ENCODE measurements around the gene MELTF. TPM values are rescaled to one million over a fixed set of nuclear protein-coding genes. Genes with fewer than 3 reads are reported as not detected.

MELTF gene
- total RNA-seq, 1 donor from 2014 or later = 5.0 TPM

- no peak overlapping the region for H3K4me3 Mint-ChIP-seq (ENCODE audit: low read depth)
- peaks cover 7% of the 10 kb centered on the region for H3K27me3 Mint-ChIP-seq
- H3K27ac Mint-ChIP-seq = no peak overlapping the region
- no peak for DNase-seq (ENCODE audit: low spot score, unreplicated experiment)
- H3K4me1 Mint-ChIP-seq (ENCODE audit: low read depth) = no peaks in the 10 kb centered on the region
- H3K9me3 Mint-ChIP-seq (ENCODE audit: low read depth) = no peaks in the 10 kb centered on the region
- TF ChIP-seq CTCF (IDR thresholded peaks at IDR 0.05; ENCODE audit: unreplicated experiment) = no peak
- H3K36me3 Mint-ChIP-seq (ENCODE audit: insufficient read depth) = no peaks in the 10 kb centered on the region
Measured at GRCh38 chr3:197011780-197012539, 17.7 kb downstream of the MELTF start.

GRCh38 chr3:197010556-197011351 lies 18.9 kb downstream of the MELTF start:
- Mint-ChIP-seq H3K27ac (no peak overlapping the region), H3K4me3 (ENCODE audit: low read depth) (no peak overlapping the region), H3K36me3 (ENCODE audit: insufficient read depth) (no peaks in the 10 kb centered on the region), H3K9me3 (ENCODE audit: low read depth) (no peaks in the 10 kb centered on the region), H3K27me3 (peaks cover 7% of the 10 kb centered on the region), H3K4me1 (ENCODE audit: low read depth) (no peaks in the 10 kb centered on the region)
- TF ChIP-seq CTCF (IDR thresholded peaks at IDR 0.05; ENCODE audit: unreplicated experiment) = no peak
- DNase-seq (ENCODE audit: low spot score, unreplicated experiment) = no peak

GRCh38 chr3:197009532-197010019 lies 20.0 kb downstream of the MELTF start:
- no peaks in the 10 kb centered on the region for H3K9me3 Mint-ChIP-seq (ENCODE audit: low read depth)
- peaks cover 7% of the 10 kb centered on the region for H3K36me3 Mint-ChIP-seq (ENCODE audit: insufficient read depth)
- H3K4me1 Mint-ChIP-seq (ENCODE audit: low read depth) = no peaks in the 10 kb centered on the region
- no peak for TF ChIP-seq CTCF (IDR thresholded peaks at IDR 0.05; ENCODE audit: unreplicated experiment)
- DNase-seq (ENCODE audit: low spot score, unreplicated experiment) = no peak
- H3K27me3 Mint-ChIP-seq = peaks cover 15% of the 10 kb centered on the region
- no peak overlapping the region for H3K4me3 Mint-ChIP-seq (ENCODE audit: low read depth)
- H3K27ac Mint-ChIP-seq = no peak overlapping the region

DNA sequence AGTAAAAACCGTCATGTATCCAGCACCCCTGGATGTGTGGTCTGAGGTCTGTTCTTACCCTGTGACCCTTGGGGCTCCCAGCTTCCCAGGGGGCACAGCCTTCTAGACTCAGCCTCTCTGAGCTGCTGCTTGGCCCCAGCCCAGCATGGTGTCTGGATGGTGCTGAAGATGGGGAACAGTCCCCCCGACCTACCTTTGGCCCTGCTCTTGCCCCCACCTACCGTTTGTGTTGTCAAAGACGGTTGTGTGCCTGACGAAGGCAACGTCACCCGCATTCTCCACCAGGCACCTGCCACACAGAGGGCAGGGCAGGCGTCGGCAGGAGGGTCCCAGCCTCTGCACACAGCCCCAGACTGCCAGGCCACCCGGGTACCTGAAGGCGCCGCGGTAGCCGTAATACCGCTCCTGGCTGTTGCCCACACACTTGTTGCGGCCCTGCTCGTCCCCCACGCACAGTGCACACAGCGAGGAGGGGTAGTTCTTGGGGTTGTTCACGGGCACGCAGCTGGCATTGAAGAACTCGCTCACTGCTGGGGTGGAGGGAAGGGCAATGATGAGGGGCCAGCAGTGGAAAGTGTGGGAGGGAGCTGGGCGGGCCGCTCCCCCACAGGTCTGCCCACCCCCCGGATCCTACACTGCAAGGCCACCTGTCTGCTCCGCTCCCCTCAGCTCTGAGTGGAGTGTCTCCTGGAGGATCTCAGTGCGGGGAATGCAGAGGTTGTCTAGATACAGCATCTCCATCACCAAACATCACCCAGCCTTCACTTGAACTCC lies 21.0 kb downstream of the MELTF start:
- Mint-ChIP-seq H3K9me3 (ENCODE audit: low read depth) (no peaks in the 10 kb centered on the region), H3K27ac (no peak overlapping the region), H3K4me1 (ENCODE audit: low read depth) (peaks cover 8% of the 10 kb centered on the region), H3K27me3 (peaks cover 18% of the 10 kb centered on the region), H3K4me3 (ENCODE audit: low read depth) (no peak overlapping the region), H3K36me3 (ENCODE audit: insufficient read depth) (peaks cover 7% of the 10 kb centered on the region)
- no peak for DNase-seq (ENCODE audit: low spot score, unreplicated experiment)
- no peak for TF ChIP-seq CTCF (IDR thresholded peaks at IDR 0.05; ENCODE audit: unreplicated experiment)

DNA sequence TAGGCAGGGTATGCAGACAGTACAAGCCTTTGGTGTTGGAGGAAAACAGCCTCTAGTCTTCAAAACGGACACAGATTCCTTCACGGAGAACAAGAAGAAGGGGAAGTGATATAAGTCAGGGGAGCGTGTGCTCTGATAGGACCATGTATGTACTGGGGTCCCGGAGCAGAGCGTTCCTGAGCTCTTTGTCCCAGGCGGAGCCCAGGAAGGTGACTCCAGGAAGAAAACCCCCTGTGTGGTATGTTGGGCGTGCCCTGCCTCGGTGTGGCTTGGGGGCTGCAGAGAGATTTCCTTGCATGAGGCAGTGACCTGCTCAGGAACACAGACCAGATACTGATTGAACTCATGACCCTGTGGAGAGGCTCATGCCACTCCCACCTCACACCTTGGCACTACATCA lies 21.7 kb downstream of the MELTF start:
- no peak for DNase-seq (ENCODE audit: low spot score, unreplicated experiment)
- Mint-ChIP-seq H3K27me3 (peaks cover 13% of the 10 kb centered on the region), H3K4me3 (ENCODE audit: low read depth) (no peak overlapping the region), H3K9me3 (ENCODE audit: low read depth) (no peaks in the 10 kb centered on the region), H3K4me1 (ENCODE audit: low read depth) (peaks cover 8% of the 10 kb centered on the region), H3K27ac (no peak overlapping the region), H3K36me3 (ENCODE audit: insufficient read depth) (peaks cover 7% of the 10 kb centered on the region)
- no peak for TF ChIP-seq CTCF (IDR thresholded peaks at IDR 0.05; ENCODE audit: unreplicated experiment)
